HG02852 (cell line): ENCODE measurements around the gene DDX1.
"Not testable (repeated sequence)": the region's sequence is repeated elsewhere in the genome, so short reads cannot be mapped to it uniquely, and the experiment has no call there.

Experiments used
- ATAC-seq: cut with Tn5 transposase; IDR thresholded peaks from one replicate; pipeline ENCODE4 v1.9.1; 2021; ENCODE audit warnings: mild to moderate bottlenecking, moderate library complexity; ENCODE audit not compliant: unreplicated experiment

The DDX1 gene

DNA sequence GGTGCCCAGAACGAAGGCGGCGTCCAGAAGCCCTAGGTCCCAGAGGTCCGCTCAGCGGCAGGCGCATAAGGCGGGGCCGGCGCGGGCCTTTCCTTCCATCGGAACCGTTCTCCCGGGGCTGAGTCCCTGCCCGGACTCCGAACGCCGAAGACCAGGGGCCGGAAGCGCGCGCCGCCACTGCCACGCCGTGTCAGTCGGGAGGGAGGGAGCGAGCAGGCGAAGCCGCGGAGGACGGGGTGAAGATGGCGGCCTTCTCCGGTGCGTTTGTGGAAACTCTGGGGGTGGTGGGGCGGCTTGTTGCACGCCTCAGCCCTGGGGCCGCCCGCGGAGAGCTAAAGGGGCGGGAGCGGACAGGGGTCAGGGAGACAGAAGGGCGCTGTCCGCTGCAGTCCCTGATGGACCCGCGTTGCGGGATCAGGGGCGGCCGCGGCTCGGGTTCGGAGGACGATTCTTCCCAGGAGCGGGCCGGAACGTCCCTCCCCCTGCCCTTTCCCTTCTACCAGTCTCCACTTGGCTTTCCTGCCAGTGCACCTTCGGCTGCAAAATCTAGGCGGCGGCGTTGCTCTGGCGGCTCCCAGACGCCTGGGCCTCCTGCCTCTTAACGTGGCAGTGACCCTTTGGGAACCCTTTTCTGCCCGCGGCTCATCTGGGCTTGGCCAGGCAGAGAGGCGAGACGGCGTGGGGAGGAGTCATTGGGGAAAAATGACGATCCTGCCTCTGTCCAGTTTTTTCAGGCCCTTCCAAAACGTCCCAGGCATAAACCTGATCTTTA is at the start of gene DDX1:
DDX1 (plus strand) TSS at position 177 of the 772 bp plus-strand sequence; CDS start at position 243, 66 bp downstream.
- peak; percentile 90 for ATAC-seq

DNA sequence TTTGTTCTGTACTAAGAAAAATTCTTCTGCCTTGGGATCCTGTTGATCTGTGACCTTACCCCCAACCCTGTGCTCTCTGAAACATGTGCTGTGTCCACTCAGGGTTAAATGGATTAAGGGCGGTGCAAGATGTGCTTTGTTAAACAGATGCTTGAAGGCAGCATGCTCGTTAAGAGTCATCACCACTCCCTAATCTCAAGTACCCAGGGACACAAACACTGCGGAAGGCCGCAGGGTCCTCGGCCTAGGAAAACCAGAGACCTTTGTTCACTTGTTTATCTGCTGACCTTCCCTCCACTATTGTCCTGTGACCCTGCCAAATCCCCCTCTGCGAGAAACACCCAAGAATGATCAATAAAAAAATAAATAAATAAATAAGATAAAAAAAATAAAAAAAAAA is 49.4 kb upstream of the DDX1 start:
- not testable (repeated sequence) for ATAC-seq

DNA sequence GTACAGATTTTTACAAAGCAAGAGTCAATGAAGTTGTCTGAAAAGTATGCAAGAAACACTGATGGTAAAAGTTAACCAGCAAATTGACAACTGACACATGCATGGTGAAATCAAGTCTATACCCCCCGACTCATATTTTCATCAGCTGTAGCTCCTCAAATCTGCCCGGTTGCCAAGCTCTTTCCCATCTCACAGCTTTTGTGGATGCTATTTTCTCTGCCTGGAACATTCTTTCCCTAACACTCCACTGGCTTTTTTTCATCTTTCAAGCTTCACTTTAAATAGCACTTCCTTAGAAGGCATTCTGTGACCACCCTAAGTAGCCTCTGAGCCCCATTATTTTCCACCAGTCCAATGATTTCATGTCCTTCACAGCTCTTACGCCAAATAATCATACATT is 48.6 kb upstream of the DDX1 start:
- no peak for ATAC-seq

DNA sequence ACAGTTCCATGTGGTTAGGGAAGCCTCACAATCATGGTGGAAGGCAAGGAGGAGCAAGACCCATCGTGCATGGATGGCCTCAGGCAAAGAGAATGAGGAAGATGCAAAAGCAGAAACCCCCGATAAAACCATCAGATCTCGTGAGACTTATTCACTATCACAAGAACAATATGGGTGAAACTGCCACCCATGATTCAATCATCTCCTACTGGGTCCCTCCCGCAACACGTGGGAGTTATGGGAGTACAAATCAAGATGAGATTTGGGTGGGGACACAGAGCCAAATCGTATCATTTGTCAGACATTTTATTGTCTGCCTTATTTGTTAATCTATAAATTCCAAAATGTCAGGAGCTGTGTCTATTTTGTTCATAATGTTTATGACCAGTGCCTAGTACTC is 48.1 kb upstream of the DDX1 start:
- no peak for ATAC-seq

DNA sequence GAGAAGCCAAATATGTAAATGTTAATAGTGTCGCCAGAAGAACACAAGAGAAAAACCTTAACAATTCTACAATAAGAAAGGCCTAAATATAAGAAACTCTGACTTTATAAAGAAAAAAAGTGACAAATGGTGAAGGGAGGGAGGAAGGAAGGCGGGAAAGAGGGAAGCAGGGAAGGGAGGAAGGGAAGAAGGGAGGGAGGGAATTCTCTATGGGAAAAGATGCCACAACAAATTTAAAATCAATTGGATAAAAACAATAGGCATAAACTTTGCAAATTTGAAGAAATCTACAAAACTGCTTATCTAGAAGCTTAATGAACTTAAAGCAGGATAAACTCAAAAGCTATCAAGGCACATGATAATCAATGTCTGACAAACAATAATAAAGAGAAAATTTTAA is 47.4 kb upstream of the DDX1 start:
- ATAC-seq: no peak

DNA sequence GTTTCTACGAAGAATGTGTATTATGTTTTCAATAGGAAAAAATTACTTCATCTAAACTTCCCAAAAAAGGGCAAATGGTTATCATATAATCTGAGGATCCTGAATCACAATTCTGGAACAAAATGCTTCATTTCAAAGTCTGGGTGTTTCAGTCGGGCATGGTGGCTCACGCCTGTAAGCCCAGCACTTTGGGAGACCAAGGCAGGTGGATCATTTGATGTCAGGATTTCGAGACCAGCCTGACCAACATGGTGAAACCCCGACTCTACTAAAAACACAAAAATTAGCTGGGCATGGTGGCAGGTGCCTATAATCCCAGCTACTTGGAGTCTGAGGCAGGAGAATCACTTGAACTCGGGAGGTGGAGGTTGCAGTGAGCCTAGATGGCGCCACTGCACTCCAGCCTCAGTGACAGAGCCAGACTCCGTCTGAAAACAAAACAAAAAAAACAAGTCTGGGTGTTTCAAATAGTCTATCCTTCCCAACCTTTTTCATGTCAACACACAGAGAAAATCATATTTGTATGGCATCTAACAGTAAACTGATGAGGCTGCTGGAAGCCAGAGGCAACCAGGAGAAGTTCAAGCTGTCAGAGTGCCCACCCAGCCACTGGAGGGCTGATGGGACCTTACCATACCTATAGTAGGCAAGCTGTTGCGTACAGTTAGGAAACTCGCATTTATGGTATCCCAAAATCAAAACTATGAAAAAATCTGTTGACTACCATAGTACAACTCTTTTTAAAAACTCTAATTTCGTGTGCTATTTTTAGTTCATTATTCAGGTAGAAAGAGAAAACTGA is 45.2 kb upstream of the DDX1 start:
- ATAC-seq: no peak

DNA sequence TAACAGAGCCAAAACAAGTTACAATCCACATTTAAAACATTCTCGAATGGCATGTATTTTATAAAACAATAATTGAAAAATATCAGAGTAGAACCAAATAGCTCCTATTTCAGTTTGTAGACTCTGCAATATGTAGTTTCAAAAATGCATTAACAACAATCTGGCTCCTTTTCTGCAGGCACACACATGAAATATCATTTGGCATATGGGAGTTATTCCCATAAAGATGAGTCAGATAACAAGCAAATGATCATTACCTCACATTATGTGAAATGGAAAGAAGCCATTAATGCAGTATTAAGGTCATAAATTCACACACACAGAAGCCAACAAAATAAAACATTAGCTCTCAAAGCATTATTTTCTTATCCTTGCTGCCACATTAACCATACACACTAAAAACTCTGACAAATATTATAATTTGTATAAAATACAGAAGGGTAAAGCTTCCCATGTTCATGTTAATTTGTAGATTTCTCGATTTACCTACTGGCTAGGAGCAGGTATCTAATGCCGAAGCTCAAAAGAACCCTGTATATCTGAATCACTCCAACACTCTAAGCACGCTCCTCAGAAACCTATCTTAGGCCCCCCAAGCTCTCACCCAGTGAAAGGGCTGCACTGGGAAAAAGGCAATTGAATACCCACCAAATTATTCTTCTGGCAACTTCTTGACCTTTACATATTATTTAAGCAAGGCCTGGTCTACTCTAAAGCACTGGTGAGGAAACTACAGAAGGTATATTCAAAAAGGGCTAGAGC is 44.4 kb upstream of the DDX1 start:
- no peak for ATAC-seq

DNA sequence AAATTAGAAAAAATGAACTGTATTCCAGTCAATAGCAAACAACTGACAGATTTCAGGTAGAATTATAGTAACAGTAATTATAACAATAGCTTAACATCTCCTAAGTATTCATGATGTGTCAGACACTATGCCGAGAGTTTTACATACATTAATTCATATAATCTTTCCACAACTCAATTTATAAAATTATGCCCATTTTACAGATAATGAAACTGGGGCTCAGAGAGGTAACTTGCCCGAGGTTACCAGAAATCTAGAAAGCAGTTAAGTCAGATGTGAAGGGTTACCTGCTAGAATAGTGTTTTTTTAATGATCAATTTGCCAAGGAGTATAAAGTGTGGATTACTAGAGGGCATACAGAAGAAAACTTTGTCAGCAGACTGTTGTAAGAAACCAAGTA is 42.7 kb upstream of the DDX1 start:
- no peak for ATAC-seq

DNA sequence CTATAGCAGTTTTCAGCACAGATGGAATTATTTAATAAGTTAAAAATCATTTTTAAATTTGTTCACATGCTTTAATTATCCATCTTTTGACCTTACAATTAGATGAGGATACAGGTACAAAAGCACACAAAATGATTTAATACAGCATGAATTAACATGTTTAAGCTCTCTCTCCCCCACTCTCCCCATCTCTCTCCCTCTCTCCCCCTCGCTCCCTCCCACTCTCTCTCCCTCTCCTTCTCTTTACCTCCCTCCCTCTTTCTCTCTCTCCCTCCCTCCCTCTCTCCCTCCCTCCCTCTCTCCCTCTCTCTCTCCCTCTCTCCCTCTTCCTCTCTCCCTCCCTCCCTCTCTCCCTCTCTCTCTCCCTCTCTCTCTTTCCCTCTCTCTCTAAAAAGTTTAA is 38.1 kb upstream of the DDX1 start:
- no peak for ATAC-seq

DNA sequence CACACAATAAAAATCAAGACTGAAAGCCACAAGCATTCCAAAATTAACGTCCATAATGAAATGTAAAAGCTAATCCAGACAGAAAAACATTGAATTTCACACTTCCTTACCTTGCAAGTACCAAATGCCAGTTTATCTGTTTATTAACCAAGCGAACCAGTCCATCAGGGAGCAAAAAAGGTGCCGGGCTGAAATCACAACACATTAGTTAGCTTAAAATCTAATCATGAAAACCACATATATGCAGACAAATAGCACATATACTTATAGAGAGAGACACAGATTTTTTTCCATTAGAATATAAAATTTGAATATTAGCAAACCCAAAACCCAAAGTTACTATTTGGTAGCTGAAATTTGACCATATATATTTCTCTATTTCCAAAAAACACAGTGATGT is 37.7 kb upstream of the DDX1 start:
- no peak for ATAC-seq

DNA sequence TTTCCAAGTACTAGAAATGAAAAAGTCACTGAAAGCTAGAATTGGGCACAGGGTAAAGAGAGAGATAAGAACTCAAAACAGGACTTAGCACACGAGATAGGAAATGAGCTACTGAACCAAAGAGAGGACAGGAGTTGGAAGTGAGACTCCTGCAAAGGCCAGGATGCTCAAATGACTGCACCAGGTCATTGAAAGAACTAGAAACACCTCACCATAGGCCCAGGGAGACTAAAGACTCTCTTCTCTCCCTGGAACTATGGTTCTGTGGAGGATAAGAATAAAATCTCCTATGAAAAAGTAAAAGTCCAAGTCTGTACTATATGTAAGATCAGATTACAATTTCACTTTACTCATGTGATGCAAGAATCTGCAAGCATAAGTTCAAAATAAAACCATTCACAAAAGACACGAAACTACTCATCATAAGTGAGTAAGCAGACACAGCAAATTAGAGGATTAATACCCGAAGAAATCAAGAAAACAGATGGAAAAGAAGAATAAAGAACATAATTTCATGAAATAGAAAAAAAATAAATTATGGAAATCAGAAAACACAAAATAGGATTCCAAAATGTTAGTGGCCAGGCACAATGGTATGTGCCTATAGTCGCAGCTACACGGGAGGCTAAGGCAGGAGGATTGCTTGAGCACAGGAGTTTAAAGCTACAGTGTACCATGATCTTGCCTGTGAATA is 37.0 kb upstream of the DDX1 start:
- ATAC-seq: no peak

DNA sequence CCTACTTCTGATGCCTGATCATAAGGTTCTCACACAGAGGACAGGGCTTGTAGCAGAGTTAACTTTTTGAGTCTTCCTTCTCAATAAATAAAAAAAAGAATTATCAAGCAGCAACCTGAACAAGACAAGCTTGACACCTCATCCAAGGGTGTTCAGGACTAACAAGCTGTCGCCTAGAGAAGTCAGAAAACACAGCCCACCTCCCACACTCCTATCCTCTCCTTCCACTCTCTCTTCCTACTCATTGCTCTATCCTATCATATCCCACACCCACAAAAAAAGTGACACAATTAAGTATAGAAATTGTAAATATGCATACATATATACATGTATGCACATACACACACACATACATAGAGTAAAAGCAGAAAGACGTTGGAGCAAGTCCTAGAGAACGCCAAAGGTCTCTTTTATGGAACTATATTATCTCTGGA is 35.9 kb upstream of the DDX1 start:
- no peak for ATAC-seq

DNA sequence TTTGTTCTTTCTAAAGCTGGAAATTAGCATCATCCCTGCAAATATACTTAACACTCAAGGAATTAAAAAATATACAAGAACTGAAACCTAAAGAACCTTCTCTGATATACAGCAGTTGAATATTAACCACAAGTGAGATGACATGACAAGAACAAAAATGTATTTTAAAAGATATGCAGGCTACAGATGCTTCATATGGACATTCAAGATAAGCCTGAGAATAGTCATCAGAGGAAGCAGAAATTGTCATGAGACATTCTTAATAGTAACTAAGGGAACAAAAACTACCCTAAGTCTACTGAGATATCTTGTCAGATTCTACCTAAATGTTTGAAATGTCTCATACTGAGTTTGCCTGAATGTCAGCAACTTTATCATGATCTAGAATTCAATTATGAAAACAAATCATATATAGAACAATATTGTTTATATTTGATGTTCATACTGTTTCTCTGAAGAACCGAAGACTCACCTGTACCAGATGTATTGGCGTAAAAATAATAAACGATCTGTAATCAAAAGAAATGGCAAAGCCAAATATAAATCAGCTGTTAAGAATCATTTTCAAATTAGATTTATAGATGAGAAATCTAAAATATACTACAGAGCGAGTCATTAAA is 35.2 kb upstream of the DDX1 start:
- ATAC-seq: no peak

DNA sequence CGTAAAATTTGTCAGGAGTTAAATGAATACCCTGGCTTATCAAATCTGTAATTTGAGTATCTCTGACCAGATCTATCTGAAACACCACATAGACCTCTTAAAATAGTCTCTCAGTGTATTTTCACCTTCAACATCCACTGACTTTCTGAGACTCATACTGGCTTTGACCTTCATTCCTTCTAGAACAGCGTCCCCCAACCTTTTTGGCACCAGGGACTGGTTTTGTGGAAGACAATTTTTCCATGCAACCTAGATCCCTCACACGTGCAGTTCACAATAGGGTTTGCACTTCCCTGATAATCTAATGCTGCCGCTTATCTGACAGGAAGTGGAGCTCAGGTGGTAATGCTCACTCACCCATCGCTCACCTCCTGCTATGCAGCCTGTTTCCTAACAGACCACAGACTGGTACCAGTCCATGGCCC is 33.8 kb upstream of the DDX1 start:
- ATAC-seq: no peak

DNA sequence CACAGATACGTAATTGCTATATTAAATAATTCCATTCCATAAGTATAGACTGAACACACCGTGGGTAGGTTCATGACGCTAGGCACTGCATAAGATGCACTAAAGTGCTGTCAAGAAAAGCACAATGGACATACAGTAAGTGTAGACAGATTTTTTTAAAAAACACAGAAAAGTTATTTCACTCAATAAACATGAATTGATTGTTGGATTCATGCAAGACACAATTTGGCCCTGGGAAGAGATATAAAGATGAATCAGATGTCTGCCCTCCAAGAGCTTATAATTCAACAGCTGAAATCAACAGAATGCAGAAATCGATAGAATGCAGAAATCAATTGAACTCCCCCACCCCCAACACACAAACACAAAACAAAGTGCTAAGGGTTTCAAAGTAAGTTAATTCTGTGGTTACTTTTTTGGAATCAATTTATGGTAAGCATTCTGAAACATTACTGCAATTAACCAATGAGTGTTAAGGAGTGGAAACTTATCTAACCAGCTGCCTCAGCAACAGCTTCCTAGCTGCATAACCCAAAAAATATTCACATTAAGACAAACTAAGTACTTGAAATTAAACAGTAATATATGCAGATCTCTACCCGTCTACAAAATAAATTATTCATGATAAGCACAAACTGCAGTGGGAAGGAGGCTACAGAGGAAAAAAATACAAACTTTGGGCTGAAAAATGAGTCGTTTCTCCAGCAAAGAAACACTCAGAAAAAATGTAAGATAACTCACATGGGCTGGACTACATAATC is 32.1 kb upstream of the DDX1 start:
- no peak for ATAC-seq

DNA sequence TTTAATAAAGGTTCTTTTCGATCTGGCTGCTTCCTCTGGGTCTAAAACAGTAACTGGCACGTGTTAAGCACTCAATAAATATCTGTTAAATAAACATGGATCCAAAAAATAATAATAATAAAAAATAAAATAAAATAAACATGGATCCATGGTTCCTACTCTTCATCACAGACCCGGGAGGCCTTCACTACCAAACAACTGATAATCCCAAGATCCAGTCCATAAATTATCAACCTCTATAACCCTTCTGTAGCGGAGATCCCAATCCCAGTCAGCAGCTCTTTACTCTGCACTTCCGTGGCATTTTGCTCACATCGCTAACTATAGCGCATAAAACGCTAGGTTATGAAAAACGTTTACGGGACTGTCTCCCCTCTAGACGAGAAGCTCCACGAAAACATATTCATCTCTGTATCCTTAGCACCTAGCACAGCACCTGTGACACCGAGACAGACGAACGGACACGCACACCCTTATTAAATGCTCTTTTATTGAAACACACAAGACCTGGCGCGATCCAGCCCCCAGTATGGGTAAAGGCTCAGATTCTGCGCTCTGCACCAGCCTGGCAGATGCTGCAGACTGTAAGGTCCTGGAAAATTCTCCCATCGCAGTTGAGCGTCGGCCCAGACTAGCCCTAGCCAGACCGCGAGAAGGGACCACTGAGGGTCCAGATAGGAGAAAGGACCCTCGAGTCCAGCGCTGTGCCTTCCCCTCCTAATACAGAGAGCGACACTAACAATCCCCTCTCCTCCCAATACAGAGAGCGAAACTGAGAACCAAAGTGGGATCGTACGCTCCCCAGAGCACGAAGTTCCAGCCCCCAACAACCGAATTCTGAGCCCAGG is 31.3 kb upstream of the DDX1 start:
- peak; percentile 39 for ATAC-seq

DNA sequence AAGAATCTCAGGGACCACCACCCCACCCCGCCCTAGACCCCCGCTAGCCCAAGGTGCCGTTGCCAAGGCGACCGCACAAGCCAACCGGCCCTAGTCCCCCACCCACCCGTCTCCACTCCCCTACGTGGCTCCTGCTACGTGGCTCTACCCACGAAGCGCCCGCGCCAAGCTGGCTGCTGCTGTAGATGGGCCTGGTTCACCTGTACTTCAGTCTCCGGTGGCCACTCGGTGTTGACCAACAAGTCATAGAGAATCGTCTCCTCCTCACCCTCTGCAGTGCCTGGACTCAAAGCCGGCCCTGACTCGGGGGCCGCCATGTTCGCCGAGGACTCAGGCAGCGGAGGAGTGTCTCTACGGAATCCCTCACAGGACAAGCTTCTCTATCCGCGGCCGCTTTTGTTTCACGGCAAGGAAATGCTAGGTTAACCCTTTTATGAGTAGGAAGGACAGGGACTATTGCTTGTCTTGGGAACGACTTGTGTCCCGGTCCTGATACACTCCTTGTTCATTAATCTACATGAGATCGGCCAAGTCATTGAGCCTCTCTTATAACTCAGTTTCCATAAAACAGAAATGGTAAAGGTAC is 30.6 kb upstream of the DDX1 start, which contains the start of gene NBAS:
NBAS (minus strand) TSS at position 347 of the 586 bp plus-strand sequence; CDS start at position 317, 30 bp downstream.
- peak; percentile 88 for ATAC-seq
